SK-N-SH treated with all-trans-retinoic acid at 6 μM for 48 hours (cell line): ENCODE measurements around the gene CCDC78.

Experiments
- ATAC-seq: fragments of 200-7000 bp; cut with Tn5 transposase; 3 replicates; pipeline ENCODE4 v1.9.1; 2020; ENCODE audit warnings: mild to moderate bottlenecking, moderate library complexity
- ARNTL ChIP-seq: fragments of 450-650 bp; formaldehyde crosslinking; IDR thresholded peaks from 2 replicates; pipeline ENCODE4 v1.5.0; 2020; ENCODE audit warnings: low read depth, mild to moderate bottlenecking, moderate library complexity, borderline replicate concordance
- BACH2 ChIP-seq: fragments of 250-450 bp; sonication (Bioruptor Pico); IDR thresholded peaks from 2 replicates; pipeline ENCODE4 v1.9.0; 2021; ENCODE audit warnings: mild to moderate bottlenecking, borderline replicate concordance
- CSDC2 ChIP-seq: fragments of 250-450 bp; sonication (Bioruptor Pico); IDR thresholded peaks from 2 replicates; pipeline ENCODE4 v1.5.0; 2020; ENCODE audit warnings: mild to moderate bottlenecking, moderate library complexity
- GLIS3 ChIP-seq: fragments of 250-450 bp; sonication (Bioruptor Pico); IDR thresholded peaks from 2 replicates; pipeline ENCODE4 v1.5.0; 2020; ENCODE audit warnings: mild to moderate bottlenecking, moderate library complexity
- ISL1 ChIP-seq: fragments of 250-450 bp; sonication (Bioruptor Pico); IDR thresholded peaks from 2 replicates; pipeline ENCODE4 v2.1.2; 2022; ENCODE audit warnings: mild to moderate bottlenecking, moderate library complexity
- PPARA ChIP-seq: fragments of 250-450 bp; sonication (Bioruptor Pico); IDR thresholded peaks from 2 replicates; pipeline ENCODE4 v1.5.0; 2020; ENCODE audit warnings: mild to moderate bottlenecking, borderline replicate concordance
- RARB ChIP-seq: fragments of 250-450 bp; sonication (Bioruptor Pico); IDR thresholded peaks from 2 replicates; pipeline ENCODE4 v1.8.0; 2021; ENCODE audit warnings: mild to moderate bottlenecking, moderate library complexity
- SNAI2 ChIP-seq: fragments of 250-450 bp; sonication (Bioruptor Pico); IDR thresholded peaks from 2 replicates; pipeline ENCODE4 v1.5.0; 2020; ENCODE audit warnings: mild to moderate bottlenecking, moderate library complexity
- TCF4 ChIP-seq: fragments of 250-450 bp; sonication (Bioruptor Pico); IDR thresholded peaks from 2 replicates; pipeline ENCODE4 v1.8.0; 2021; ENCODE audit warnings: mild to moderate bottlenecking, moderate library complexity, borderline replicate concordance
- TOX ChIP-seq: fragments of 250-450 bp; sonication (Bioruptor Pico); IDR thresholded peaks from 2 replicates; pipeline ENCODE4 v1.8.0; 2021; ENCODE audit warnings: mild to moderate bottlenecking, moderate library complexity, borderline replicate concordance
- ZFP30 ChIP-seq: fragments of 450-650 bp; formaldehyde crosslinking; IDR thresholded peaks from 2 replicates; pipeline ENCODE4 v1.5.0; 2022; ENCODE audit warnings: mild to moderate bottlenecking, moderate library complexity
- ZNF565 ChIP-seq: fragments of 450-650 bp; formaldehyde crosslinking; conservative IDR thresholded peaks from 2 replicates; pipeline ENCODE4 v1.5.0; 2020; ENCODE audit warnings: low read depth, mild to moderate bottlenecking, moderate library complexity
- ZNF70 ChIP-seq: fragments of 450-650 bp; formaldehyde crosslinking; IDR thresholded peaks from 2 replicates; pipeline ENCODE4 v1.5.0; 2020; ENCODE audit warnings: mild to moderate bottlenecking, moderate library complexity
- ZNF8 ChIP-seq: fragments of 450-650 bp; formaldehyde crosslinking; IDR thresholded peaks from 2 replicates; pipeline ENCODE4 v1.5.0; 2020; ENCODE audit warnings: mild to moderate bottlenecking, moderate library complexity
- TF ChIP-seq, protein P1 (sequence below): fragments of 250-450 bp; sonication (Bioruptor Pico); IDR thresholded peaks from 2 replicates; pipeline ENCODE4 v1.5.0; 2020; ENCODE audit warnings: mild to moderate bottlenecking, moderate library complexity
- TF ChIP-seq, protein P2 (sequence below): fragments of 250-450 bp; sonication (Bioruptor Pico); IDR thresholded peaks from 2 replicates; pipeline ENCODE4 v1.8.0; 2020; ENCODE audit warnings: mild to moderate bottlenecking, moderate library complexity, borderline replicate concordance
- TF ChIP-seq, protein P3 (sequence below): fragments of 250-450 bp; sonication (Bioruptor Pico); IDR thresholded peaks from 2 replicates; pipeline ENCODE4 v1.8.0; 2021; ENCODE audit warnings: low read depth, mild to moderate bottlenecking, moderate library complexity, borderline replicate concordance
- TF ChIP-seq, protein P4 (sequence below): fragments of 250-450 bp; sonication (Bioruptor Pico); IDR thresholded peaks from 2 replicates; pipeline ENCODE4 v1.5.1; 2021; ENCODE audit warnings: mild to moderate bottlenecking, moderate library complexity
- TF ChIP-seq, protein P5 (sequence below): fragments of 250-450 bp; sonication (Bioruptor Pico); IDR thresholded peaks from 2 replicates; pipeline ENCODE4 v1.5.1; 2020; ENCODE audit warnings: low read depth, mild to moderate bottlenecking, moderate library complexity

CCDC78 gene

GRCh38 chr16:698911-699671 is 27.2 kb downstream of the CCDC78 start:
- TF ChIP-seq TOX (CRISPR knock-in tag) (no peak), ZNF565 (CRISPR knock-in tag) (no peak), BACH2 (CRISPR knock-in tag) (no peak), SNAI2 (CRISPR knock-in tag) (no peak), TCF4 (CRISPR knock-in tag) (no peak), ZNF70 (CRISPR knock-in tag) (no peak), ISL1 (CRISPR knock-in tag) (no peak), RARB (no peak)
- TF ChIP-seq, protein P1, sequence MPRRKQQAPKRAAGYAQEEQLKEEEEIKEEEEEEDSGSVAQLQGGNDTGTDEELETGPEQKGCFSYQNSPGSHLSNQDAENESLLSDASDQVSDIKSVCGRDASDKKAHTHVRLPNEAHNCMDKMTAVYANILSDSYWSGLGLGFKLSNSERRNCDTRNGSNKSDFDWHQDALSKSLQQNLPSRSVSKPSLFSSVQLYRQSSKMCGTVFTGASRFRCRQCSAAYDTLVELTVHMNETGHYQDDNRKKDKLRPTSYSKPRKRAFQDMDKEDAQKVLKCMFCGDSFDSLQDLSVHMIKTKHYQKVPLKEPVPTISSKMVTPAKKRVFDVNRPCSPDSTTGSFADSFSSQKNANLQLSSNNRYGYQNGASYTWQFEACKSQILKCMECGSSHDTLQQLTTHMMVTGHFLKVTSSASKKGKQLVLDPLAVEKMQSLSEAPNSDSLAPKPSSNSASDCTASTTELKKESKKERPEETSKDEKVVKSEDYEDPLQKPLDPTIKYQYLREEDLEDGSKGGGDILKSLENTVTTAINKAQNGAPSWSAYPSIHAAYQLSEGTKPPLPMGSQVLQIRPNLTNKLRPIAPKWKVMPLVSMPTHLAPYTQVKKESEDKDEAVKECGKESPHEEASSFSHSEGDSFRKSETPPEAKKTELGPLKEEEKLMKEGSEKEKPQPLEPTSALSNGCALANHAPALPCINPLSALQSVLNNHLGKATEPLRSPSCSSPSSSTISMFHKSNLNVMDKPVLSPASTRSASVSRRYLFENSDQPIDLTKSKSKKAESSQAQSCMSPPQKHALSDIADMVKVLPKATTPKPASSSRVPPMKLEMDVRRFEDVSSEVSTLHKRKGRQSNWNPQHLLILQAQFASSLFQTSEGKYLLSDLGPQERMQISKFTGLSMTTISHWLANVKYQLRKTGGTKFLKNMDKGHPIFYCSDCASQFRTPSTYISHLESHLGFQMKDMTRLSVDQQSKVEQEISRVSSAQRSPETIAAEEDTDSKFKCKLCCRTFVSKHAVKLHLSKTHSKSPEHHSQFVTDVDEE (CRISPR knock-in tag) = no peak
- TF ChIP-seq, protein P2, sequence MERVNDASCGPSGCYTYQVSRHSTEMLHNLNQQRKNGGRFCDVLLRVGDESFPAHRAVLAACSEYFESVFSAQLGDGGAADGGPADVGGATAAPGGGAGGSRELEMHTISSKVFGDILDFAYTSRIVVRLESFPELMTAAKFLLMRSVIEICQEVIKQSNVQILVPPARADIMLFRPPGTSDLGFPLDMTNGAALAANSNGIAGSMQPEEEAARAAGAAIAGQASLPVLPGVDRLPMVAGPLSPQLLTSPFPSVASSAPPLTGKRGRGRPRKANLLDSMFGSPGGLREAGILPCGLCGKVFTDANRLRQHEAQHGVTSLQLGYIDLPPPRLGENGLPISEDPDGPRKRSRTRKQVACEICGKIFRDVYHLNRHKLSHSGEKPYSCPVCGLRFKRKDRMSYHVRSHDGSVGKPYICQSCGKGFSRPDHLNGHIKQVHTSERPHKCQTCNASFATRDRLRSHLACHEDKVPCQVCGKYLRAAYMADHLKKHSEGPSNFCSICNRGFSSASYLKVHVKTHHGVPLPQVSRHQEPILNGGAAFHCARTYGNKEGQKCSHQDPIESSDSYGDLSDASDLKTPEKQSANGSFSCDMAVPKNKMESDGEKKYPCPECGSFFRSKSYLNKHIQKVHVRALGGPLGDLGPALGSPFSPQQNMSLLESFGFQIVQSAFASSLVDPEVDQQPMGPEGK = no peak
- ATAC-seq = no peak

DNA sequence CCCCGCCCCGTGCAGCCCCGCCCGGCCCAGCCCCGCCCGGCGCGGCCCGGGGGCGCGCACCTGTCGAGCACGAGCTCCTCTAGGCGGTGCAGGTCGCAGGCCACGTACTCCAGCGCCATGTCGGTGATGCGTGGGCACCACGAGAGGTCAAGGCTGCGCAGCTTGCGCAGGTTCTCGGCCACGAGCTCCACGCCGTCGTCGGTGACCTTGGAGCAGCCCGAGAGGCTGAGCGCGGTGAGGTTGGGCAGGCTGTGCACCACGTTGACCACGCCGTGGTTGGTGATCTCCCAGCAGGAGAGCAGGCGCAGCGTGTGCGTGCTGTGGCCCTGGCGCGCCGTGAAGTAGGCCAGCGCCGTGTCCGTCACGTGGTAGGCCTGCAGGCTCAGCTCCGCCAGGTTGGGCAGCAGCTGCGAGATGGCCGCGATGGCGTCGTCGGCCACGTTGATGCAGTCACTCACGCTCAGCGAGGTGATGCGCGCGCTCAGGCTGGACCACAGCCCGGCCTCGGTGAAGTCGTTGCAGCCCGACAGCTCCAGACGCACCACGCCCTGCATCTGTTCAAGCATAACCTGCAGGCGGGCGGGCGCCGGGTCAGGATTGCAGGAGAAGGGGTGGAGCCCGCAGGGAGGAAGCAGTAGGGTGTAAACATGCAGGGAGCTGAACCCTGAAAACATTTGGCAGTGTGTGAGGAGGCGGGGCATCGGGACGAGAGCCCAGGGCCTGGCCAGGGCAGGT is 30.7 kb downstream of the CCDC78 start:
- no peak for ATAC-seq
- TF ChIP-seq GLIS3 (CRISPR knock-in tag) = no peak
- no peak for TF ChIP-seq ZNF565 (CRISPR knock-in tag)
- TF ChIP-seq, protein P3, sequence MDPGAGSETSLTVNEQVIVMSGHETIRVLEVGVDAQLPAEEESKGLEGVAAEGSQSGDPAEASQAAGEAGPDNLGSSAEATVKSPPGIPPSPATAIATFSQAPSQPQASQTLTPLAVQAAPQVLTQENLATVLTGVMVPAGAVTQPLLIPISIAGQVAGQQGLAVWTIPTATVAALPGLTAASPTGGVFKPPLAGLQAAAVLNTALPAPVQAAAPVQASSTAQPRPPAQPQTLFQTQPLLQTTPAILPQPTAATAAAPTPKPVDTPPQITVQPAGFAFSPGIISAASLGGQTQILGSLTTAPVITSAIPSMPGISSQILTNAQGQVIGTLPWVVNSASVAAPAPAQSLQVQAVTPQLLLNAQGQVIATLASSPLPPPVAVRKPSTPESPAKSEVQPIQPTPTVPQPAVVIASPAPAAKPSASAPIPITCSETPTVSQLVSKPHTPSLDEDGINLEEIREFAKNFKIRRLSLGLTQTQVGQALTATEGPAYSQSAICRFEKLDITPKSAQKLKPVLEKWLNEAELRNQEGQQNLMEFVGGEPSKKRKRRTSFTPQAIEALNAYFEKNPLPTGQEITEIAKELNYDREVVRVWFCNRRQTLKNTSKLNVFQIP (CRISPR knock-in tag) = no peak
- TF ChIP-seq, protein P1 (CRISPR knock-in tag) = no peak
- TF ChIP-seq ARNTL (CRISPR knock-in tag) = no peak
- TF ChIP-seq CSDC2 (CRISPR knock-in tag) = no peak
- no peak for TF ChIP-seq ZNF8 (CRISPR knock-in tag)
- no peak for TF ChIP-seq TCF4 (CRISPR knock-in tag)
- no peak for TF ChIP-seq PPARA (CRISPR knock-in tag)
- no peak for TF ChIP-seq ZNF70 (CRISPR knock-in tag)
- TF ChIP-seq, protein P4, sequence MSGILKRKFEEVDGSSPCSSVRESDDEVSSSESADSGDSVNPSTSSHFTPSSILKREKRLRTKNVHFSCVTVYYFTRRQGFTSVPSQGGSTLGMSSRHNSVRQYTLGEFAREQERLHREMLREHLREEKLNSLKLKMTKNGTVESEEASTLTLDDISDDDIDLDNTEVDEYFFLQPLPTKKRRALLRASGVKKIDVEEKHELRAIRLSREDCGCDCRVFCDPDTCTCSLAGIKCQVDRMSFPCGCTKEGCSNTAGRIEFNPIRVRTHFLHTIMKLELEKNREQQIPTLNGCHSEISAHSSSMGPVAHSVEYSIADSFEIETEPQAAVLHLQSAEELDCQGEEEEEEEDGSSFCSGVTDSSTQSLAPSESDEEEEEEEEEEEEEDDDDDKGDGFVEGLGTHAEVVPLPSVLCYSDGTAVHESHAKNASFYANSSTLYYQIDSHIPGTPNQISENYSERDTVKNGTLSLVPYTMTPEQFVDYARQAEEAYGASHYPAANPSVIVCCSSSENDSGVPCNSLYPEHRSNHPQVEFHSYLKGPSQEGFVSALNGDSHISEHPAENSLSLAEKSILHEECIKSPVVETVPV (CRISPR knock-in tag) = no peak
- no peak for TF ChIP-seq ZFP30 (CRISPR knock-in tag)
- no peak for TF ChIP-seq TOX (CRISPR knock-in tag)
- TF ChIP-seq, protein P2 = no peak
- no peak for TF ChIP-seq BACH2 (CRISPR knock-in tag)
- no peak for TF ChIP-seq SNAI2 (CRISPR knock-in tag)
- TF ChIP-seq, protein P5, sequence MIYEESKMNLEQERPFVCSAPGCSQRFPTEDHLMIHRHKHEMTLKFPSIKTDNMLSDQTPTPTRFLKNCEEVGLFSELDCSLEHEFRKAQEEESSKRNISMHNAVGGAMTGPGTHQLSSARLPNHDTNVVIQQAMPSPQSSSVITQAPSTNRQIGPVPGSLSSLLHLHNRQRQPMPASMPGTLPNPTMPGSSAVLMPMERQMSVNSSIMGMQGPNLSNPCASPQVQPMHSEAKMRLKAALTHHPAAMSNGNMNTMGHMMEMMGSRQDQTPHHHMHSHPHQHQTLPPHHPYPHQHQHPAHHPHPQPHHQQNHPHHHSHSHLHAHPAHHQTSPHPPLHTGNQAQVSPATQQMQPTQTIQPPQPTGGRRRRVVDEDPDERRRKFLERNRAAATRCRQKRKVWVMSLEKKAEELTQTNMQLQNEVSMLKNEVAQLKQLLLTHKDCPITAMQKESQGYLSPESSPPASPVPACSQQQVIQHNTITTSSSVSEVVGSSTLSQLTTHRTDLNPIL = no peak
- TF ChIP-seq, all 23 proteins: peak for 0
